CD4-positive, alpha-beta T cell treated with Interleukin-17A for 1 hour (primary cell): ENCODE results near the gene PGM2L1.
"Not testable (repeated sequence)": the region's sequence is repeated elsewhere in the genome, so short reads cannot be mapped to it uniquely, and the experiment has no call there.

Experiments
- DNase-seq: peaks from one replicate; pipeline ENCODE4 v3.0.0-alpha.2; 2020

Gene PGM2L1

GRCh38 chr11:74397501-74398243 is 561 bp downstream of the PGM2L1 start:
- peak; percentile 66 for DNase-seq

GRCh38 chr11:74392256-74392655 is 6.0 kb downstream of the PGM2L1 start:
- DNase-seq = no peak

- no peak for DNase-seq
Measured at GRCh38 chr11:74391193-74391592, 7.0 kb downstream of the PGM2L1 start.

GRCh38 chr11:74390697-74391096 is 7.5 kb downstream of the PGM2L1 start:
- DNase-seq = no peak

GRCh38 chr11:74388678-74389327 is 9.4 kb downstream of the PGM2L1 start:
- DNase-seq = peak; percentile 83

- no peak for DNase-seq
Measured at GRCh38 chr11:74384641-74385040, 13.6 kb downstream of the PGM2L1 start.

GRCh38 chr11:74380746-74381439 is 17.3 kb downstream of the PGM2L1 start:
- no peak for DNase-seq

- DNase-seq = no peak
Measured at GRCh38 chr11:74377689-74378088, 20.5 kb downstream of the PGM2L1 start.

GRCh38 chr11:74373382-74373781 is 24.9 kb downstream of the PGM2L1 start:
- DNase-seq = no peak

- DNase-seq = no peak
Measured at GRCh38 chr11:74371269-74372052, 26.8 kb downstream of the PGM2L1 start.

- DNase-seq = no peak
Measured at GRCh38 chr11:74370123-74370522, 28.1 kb downstream of the PGM2L1 start.

GRCh38 chr11:74367881-74368280 is 30.4 kb downstream of the PGM2L1 start:
- no peak for DNase-seq

GRCh38 chr11:74366576-74366975 is 31.7 kb downstream of the PGM2L1 start:
- no peak for DNase-seq

- not testable (repeated sequence) for DNase-seq
Measured at GRCh38 chr11:74365805-74366204, 32.4 kb downstream of the PGM2L1 start.

GRCh38 chr11:74357449-74357848 is 40.8 kb downstream of the PGM2L1 start:
- no peak for DNase-seq

- DNase-seq = no peak
Measured at GRCh38 chr11:74355626-74356025, 42.6 kb downstream of the PGM2L1 start.

- no peak for DNase-seq
Measured at GRCh38 chr11:74354036-74354435, 44.2 kb downstream of the PGM2L1 start.

GRCh38 chr11:74347381-74347780 is 50.9 kb downstream of the PGM2L1 start:
- no peak for DNase-seq

- no peak for DNase-seq
Measured at GRCh38 chr11:74345420-74345819, 52.8 kb downstream of the PGM2L1 start.

GRCh38 chr11:74341921-74342320 is 56.3 kb downstream of the PGM2L1 start:
- no peak for DNase-seq

GRCh38 chr11:74339619-74340018 is 58.6 kb downstream of the PGM2L1 start:
- DNase-seq = no peak

- no peak for DNase-seq
Measured at GRCh38 chr11:74338963-74339362, 59.3 kb downstream of the PGM2L1 start.

- no peak for DNase-seq
Measured at GRCh38 chr11:74333193-74333592, 65.0 kb downstream of the PGM2L1 start.
